ENCODE measurements around the gene UBE2H.
"Not testable (repeated sequence)": the region's sequence is repeated elsewhere in the genome, so short reads cannot be mapped to it uniquely, and the experiment has no call there.

DNA sequence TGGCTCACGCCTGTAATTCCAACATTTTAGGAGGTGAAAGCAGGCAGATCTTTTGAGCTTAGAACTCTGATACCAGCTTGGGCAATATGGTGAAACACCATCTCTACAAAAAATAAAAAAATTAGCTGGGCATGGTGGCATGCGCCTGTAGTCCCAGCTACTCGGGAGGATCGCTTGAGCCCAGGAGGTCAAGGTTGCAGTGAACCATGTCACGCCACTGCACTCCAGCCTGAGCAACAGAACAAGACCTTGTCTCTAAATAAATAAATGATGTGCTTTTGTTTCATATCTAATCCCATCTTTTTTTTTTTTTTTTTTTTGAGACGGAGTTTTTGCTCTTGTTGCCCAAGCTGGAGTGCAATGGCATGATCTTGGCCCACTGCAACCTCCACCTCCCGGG, 58.6 kb downstream of the UBE2H start:
- TF ChIP-seq, protein P1, sequence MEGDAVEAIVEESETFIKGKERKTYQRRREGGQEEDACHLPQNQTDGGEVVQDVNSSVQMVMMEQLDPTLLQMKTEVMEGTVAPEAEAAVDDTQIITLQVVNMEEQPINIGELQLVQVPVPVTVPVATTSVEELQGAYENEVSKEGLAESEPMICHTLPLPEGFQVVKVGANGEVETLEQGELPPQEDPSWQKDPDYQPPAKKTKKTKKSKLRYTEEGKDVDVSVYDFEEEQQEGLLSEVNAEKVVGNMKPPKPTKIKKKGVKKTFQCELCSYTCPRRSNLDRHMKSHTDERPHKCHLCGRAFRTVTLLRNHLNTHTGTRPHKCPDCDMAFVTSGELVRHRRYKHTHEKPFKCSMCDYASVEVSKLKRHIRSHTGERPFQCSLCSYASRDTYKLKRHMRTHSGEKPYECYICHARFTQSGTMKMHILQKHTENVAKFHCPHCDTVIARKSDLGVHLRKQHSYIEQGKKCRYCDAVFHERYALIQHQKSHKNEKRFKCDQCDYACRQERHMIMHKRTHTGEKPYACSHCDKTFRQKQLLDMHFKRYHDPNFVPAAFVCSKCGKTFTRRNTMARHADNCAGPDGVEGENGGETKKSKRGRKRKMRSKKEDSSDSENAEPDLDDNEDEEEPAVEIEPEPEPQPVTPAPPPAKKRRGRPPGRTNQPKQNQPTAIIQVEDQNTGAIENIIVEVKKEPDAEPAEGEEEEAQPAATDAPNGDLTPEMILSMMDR (IDR thresholded peaks at IDR 0.05 in 8 of 11, conservative IDR thresholded peaks at IDR 0.05 in 3 of 11), result not testable (repeated sequence)
- not testable (repeated sequence) for TF ChIP-seq POLR2A (IDR thresholded peaks at IDR 0.05)

Measured in spleen (tissue), 7 donors.